ENCODE results near the gene ANKZF1.

GRCh38 chr2:219285373-219285735 is 55.7 kb downstream of the ANKZF1 start:
- TF ChIP-seq RARB (CRISPR knock-in tag; IDR thresholded peaks at IDR 0.05), result no peak
- no peak for TF ChIP-seq CSRNP3 (CRISPR knock-in tag; IDR thresholded peaks at IDR 0.05)
- TF ChIP-seq, protein P1, sequence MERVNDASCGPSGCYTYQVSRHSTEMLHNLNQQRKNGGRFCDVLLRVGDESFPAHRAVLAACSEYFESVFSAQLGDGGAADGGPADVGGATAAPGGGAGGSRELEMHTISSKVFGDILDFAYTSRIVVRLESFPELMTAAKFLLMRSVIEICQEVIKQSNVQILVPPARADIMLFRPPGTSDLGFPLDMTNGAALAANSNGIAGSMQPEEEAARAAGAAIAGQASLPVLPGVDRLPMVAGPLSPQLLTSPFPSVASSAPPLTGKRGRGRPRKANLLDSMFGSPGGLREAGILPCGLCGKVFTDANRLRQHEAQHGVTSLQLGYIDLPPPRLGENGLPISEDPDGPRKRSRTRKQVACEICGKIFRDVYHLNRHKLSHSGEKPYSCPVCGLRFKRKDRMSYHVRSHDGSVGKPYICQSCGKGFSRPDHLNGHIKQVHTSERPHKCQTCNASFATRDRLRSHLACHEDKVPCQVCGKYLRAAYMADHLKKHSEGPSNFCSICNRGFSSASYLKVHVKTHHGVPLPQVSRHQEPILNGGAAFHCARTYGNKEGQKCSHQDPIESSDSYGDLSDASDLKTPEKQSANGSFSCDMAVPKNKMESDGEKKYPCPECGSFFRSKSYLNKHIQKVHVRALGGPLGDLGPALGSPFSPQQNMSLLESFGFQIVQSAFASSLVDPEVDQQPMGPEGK (CRISPR knock-in tag; IDR thresholded peaks at IDR 0.05; ENCODE audit: borderline replicate concordance), result no peak
- no peak for TF ChIP-seq CREB5 (CRISPR knock-in tag; IDR thresholded peaks at IDR 0.05; ENCODE audit: low read depth)
- no peak for TF ChIP-seq TCF4 (CRISPR knock-in tag; IDR thresholded peaks at IDR 0.05; ENCODE audit: borderline replicate concordance)
- no peak for TF ChIP-seq ISL1 (CRISPR knock-in tag; IDR thresholded peaks at IDR 0.05)
- TF ChIP-seq GLIS3 (CRISPR knock-in tag; IDR thresholded peaks at IDR 0.05), result no peak
- TF ChIP-seq ZNF70 (CRISPR knock-in tag; IDR thresholded peaks at IDR 0.05), result no peak
- no peak for TF ChIP-seq ZFP3 (CRISPR knock-in tag; IDR thresholded peaks at IDR 0.05)
- TF ChIP-seq ESRRG (CRISPR knock-in tag; IDR thresholded peaks at IDR 0.05), result no peak
- no peak for TF ChIP-seq PPARA (CRISPR knock-in tag; IDR thresholded peaks at IDR 0.05; ENCODE audit: borderline replicate concordance)
- no peak for TF ChIP-seq CSDC2 (CRISPR knock-in tag; IDR thresholded peaks at IDR 0.05)
- TF ChIP-seq ZFP30 (CRISPR knock-in tag; IDR thresholded peaks at IDR 0.05), result no peak

Data from SK-N-SH treated with all-trans-retinoic acid at 6 μM for 48 hours (cell line).